SU-DHL-6 (cell line): ENCODE measurements around the gene TCF4.

Experiments
- H2AFZ ChIP-seq: fragments of 200-600 bp; sonication (generic); 2 replicates; pipeline ENCODE4 v1.6.1; 2014; ENCODE audit warnings: low read depth, mild to moderate bottlenecking, moderate library complexity, mixed read lengths, antibody characterized with exemption, low read length; ENCODE audit not compliant: severe bottlenecking
- H3F3A ChIP-seq: fragments of 200-600 bp; shearing (Covaris generic); 2 replicates; pipeline ENCODE4 v1.6.0; 2016; ENCODE audit warnings: antibody characterized with exemption, mild to moderate bottlenecking; ENCODE audit not compliant: insufficient read depth
- H3K27ac ChIP-seq: fragments of 200-600 bp; sonication (generic); 2 replicates; pipeline ENCODE4 v1.5.1; 2016; ENCODE audit warnings: low read depth, mild to moderate bottlenecking, low read length, moderate library complexity, mixed read lengths
- H3K27me3 ChIP-seq: fragments of 200-600 bp; sonication (generic), shearing (Covaris generic); 2 replicates; pipeline ENCODE4 v1.6.0; 2014; ENCODE audit warnings: mild to moderate bottlenecking, low read length
- H3K36me3 ChIP-seq: fragments of 200-600 bp; sonication (generic); 2 replicates; pipeline ENCODE4 v1.6.1; 2014; ENCODE audit warnings: mild to moderate bottlenecking, low read length, mixed read lengths
- H3K4me2 ChIP-seq: fragments of 300-600, 200-600 bp; shearing (Covaris generic), sonication (generic); 2 replicates; pipeline ENCODE4 v1.6.0; 2014; ENCODE audit warnings: low read length, low read depth, mild to moderate bottlenecking; ENCODE audit not compliant: poor library complexity, severe bottlenecking
- H3K4me3 ChIP-seq: fragments of 200-600 bp; sonication (generic); 2 replicates; pipeline ENCODE4 v1.5.1; 2014; ENCODE audit warnings: antibody characterized with exemption, low read length, mild to moderate bottlenecking, mixed read lengths; ENCODE audit not compliant: insufficient read depth, poor library complexity, severe bottlenecking
- H3K79me2 ChIP-seq: fragments of 200-600 bp; sonication (generic); 2 replicates; pipeline ENCODE4 v1.6.1; 2014; ENCODE audit warnings: mild to moderate bottlenecking, low read length, moderate library complexity; ENCODE audit not compliant: insufficient read depth
- H3K9ac ChIP-seq: fragments of 200-600 bp; sonication (generic); 2 replicates; pipeline ENCODE4 v1.7.0; 2014; ENCODE audit warnings: mild to moderate bottlenecking, low read length
- H3K9me2 ChIP-seq: fragments of 200-600 bp; sonication (generic); replicated peaks from 2 replicates; pipeline ENCODE4 v1.6.1; 2014; ENCODE audit warnings: low read length; ENCODE audit not compliant: insufficient read depth
- H3K9me3 ChIP-seq: fragments of 200-600 bp; sonication (generic); 2 replicates; pipeline ENCODE4 v1.6.1; 2014; ENCODE audit warnings: low read length, mixed read lengths; ENCODE audit not compliant: insufficient read depth
- H4K20me1 ChIP-seq: fragments of 200-600 bp; sonication (generic); 2 replicates; pipeline ENCODE4 v1.6.1; 2014; ENCODE audit warnings: low read depth, mild to moderate bottlenecking, antibody characterized with exemption, low read length, moderate library complexity, mixed read lengths
- EZH2phosphoT487 ChIP-seq: fragments of 200-600 bp; sonication (generic), shearing (Covaris generic); conservative IDR thresholded peaks from 2 replicates; pipeline ENCODE4 v1.6.1; 2018; ENCODE audit warnings: mild to moderate bottlenecking, antibody characterized with exemption, low read length, moderate library complexity, mixed read lengths
- TF ChIP-seq, protein P1 (sequence below): fragments of 200-600 bp; sonication (generic); IDR thresholded peaks from one replicate; pipeline ENCODE4 v1.5.1; 2017; ENCODE audit warnings: antibody characterized with exemption, mild to moderate bottlenecking, low read length, moderate library complexity; ENCODE audit not compliant: insufficient read depth, poor library complexity, severe bottlenecking

TCF4 gene

DNA sequence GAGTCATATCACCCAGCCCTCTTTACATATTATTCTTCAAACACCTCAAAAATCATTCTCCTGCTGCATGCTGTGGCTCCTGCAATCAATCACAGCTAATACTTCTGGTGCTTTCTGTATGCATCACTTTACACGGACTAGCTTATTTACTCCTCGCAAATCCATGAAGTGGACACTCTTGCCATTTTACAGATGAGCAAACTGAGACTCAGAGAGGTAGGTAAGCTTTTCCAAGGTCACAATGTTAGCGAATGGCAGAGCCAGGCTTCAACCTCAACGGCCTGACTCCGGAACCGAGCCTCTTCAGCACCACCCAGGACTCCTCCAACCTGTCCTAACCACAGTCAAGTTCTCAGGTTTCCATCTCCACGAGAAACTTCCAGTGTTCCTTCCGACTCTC lies 36.8 kb downstream of the TCF4 start:
- Histone ChIP-seq H3K27ac (no peak overlapping the region), H3K36me3 (no peaks in the 10 kb centered on the region), H3F3A (no peaks in the 10 kb centered on the region), H3K79me2 (no peaks in the 10 kb centered on the region), H3K27me3 (no peaks in the 10 kb centered on the region), H4K20me1 (no peaks in the 10 kb centered on the region), H3K9ac (no peak overlapping the region), H3K9me3 (no peaks in the 10 kb centered on the region; the same call in 1 of the 2 replicates), H3K4me2 (no peak overlapping the region), H2AFZ (no peak overlapping the region), H3K4me3 (no peak overlapping the region), H3K9me2 (no peaks in the 10 kb centered on the region)
- TF ChIP-seq, protein P1, sequence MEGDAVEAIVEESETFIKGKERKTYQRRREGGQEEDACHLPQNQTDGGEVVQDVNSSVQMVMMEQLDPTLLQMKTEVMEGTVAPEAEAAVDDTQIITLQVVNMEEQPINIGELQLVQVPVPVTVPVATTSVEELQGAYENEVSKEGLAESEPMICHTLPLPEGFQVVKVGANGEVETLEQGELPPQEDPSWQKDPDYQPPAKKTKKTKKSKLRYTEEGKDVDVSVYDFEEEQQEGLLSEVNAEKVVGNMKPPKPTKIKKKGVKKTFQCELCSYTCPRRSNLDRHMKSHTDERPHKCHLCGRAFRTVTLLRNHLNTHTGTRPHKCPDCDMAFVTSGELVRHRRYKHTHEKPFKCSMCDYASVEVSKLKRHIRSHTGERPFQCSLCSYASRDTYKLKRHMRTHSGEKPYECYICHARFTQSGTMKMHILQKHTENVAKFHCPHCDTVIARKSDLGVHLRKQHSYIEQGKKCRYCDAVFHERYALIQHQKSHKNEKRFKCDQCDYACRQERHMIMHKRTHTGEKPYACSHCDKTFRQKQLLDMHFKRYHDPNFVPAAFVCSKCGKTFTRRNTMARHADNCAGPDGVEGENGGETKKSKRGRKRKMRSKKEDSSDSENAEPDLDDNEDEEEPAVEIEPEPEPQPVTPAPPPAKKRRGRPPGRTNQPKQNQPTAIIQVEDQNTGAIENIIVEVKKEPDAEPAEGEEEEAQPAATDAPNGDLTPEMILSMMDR: no peak
- TF ChIP-seq EZH2phosphoT487: no peak

DNA sequence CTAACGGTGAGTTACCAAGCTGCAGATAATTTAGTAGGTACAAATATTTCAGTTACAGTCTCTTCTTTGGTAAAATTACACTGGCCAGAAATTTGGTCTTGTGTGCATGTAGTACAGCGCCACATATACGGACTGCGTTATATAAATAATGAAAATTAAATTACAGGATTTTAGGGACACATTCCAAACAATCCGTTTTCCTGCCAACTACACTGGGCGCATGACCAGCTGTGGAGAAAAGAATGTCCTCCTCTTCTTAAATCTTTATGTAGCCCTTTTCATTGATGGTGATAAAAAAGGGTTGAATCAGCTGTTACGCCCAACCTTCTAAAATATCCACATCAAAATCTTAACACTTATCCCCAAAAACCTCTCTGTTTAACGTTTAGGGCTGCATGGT lies 37.5 kb downstream of the TCF4 start:
- no peaks in the 10 kb centered on the region for H3F3A ChIP-seq
- H2AFZ ChIP-seq: no peak overlapping the region
- H3K4me3 ChIP-seq: no peak overlapping the region
- H4K20me1 ChIP-seq: no peaks in the 10 kb centered on the region
- no peaks in the 10 kb centered on the region for H3K79me2 ChIP-seq
- no peaks in the 10 kb centered on the region for H3K36me3 ChIP-seq
- H3K27ac ChIP-seq: no peak overlapping the region
- no peaks in the 10 kb centered on the region for H3K27me3 ChIP-seq
- no peak overlapping the region for H3K9ac ChIP-seq
- H3K4me2 ChIP-seq: no peak overlapping the region
- H3K9me2 ChIP-seq: no peaks in the 10 kb centered on the region
- H3K9me3 ChIP-seq: no peaks in the 10 kb centered on the region; the same call in 1 of the 2 replicates
- TF ChIP-seq, protein P1: no peak
- no peak for TF ChIP-seq EZH2phosphoT487

DNA sequence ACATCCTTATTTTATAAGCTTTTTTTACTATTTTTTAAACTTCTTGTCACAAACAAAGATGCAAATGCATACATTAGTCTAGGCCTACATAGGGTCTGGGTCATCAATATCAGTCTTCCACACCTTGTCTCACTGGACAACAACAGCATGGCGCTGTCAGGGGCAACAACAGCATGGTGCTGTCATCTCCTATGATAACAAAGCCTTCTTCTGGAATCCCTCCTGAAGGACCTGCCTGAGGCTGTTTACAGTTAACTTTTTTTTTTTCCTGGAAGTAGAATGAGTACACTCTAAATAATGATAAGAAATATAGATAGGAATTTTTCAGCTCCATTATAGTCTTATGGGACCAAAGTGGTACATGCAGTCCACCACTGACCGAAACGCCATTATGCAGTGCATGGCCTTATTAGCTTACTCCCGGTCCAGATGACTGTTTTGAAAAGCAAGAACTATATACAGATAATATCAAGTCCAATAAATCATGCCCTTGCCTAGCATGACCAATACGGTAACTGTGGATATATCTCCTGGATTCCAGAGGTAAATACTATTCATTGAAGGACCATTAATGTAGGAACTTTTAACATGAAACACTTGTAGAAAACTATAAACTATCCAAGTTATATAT lies 38.4 kb downstream of the TCF4 start:
- no peaks in the 10 kb centered on the region for H3K36me3 ChIP-seq
- H3K9ac ChIP-seq: no peak overlapping the region
- H4K20me1 ChIP-seq: no peaks in the 10 kb centered on the region
- no peak for TF ChIP-seq EZH2phosphoT487
- TF ChIP-seq, protein P1: no peak
- H2AFZ ChIP-seq: no peak overlapping the region
- H3K27me3 ChIP-seq: no peaks in the 10 kb centered on the region
- no peaks in the 10 kb centered on the region; the same call in 1 of the 2 replicates for H3K9me3 ChIP-seq
- no peak overlapping the region for H3K27ac ChIP-seq
- no peak overlapping the region for H3K4me2 ChIP-seq
- H3K79me2 ChIP-seq: no peaks in the 10 kb centered on the region
- no peak overlapping the region for H3K4me3 ChIP-seq
- no peaks in the 10 kb centered on the region for H3F3A ChIP-seq
- H3K9me2 ChIP-seq: no peaks in the 10 kb centered on the region
